BJ (cell line): Measurements from ENCODE around the gene METTL1. TPM values are rescaled to one million over a fixed set of nuclear protein-coding genes. Genes with fewer than 3 reads are reported as not detected.

Source experiments
- CTCF ChIA-PET: fragments of 350-600 bp; formaldehyde crosslinking; extraction: SDS; loops from one replicate; lab custom pipeline; 2021; ENCODE audit warnings: antibody characterized with exemption, inconsistent platforms; lab: Yijun Ruan, JAX
- POLR2A ChIA-PET: fragments of 300-600 bp; sonication (Branson Sonifier 250); formaldehyde crosslinking; extraction: SDS; loops from one replicate; lab custom pipeline; 2021; ENCODE audit warnings: antibody characterized with exemption; lab: Charles Lee
- DNase-seq: peaks from one replicate; pipeline ENCODE4 v3.0.0-alpha.2; 2011; ENCODE audit warnings: low read depth
- H3K27me3 ChIP-seq: 2 replicates; pipeline ENCODE4 v1.6.0; 2011; ENCODE audit warnings: low read length; ENCODE audit not compliant: control insufficient read depth, insufficient read depth
- H3K36me3 ChIP-seq: 2 replicates; pipeline ENCODE4 v1.5.1; 2011; ENCODE audit warnings: low read length; ENCODE audit not compliant: control insufficient read depth, insufficient read depth
- H3K4me3 ChIP-seq: 2 replicates; pipeline ENCODE4 v1.5.1; 2011; ENCODE audit warnings: low read depth, mild to moderate bottlenecking, control low read depth, low read length
- polyA plus RNA-seq: library from polyadenylated mRNA; depleted of rRNA; stranded (reverse); fragments of >200 nt; gene quantifications from 2 replicates; pipeline ENCODE4 v1.2.3, GENCODE V29; 2011
- TF ChIP-seq, protein P1 (sequence below): IDR thresholded peaks from 2 replicates; pipeline ENCODE4 v1.5.1; 2011; ENCODE audit warnings: low read depth, mild to moderate bottlenecking, control low read depth, inconsistent platforms, low read length, moderate library complexity; ENCODE audit not compliant: insufficient read depth

The METTL1 gene
- polyA plus RNA-seq, 1 experiment = 42.8 TPM

DNA sequence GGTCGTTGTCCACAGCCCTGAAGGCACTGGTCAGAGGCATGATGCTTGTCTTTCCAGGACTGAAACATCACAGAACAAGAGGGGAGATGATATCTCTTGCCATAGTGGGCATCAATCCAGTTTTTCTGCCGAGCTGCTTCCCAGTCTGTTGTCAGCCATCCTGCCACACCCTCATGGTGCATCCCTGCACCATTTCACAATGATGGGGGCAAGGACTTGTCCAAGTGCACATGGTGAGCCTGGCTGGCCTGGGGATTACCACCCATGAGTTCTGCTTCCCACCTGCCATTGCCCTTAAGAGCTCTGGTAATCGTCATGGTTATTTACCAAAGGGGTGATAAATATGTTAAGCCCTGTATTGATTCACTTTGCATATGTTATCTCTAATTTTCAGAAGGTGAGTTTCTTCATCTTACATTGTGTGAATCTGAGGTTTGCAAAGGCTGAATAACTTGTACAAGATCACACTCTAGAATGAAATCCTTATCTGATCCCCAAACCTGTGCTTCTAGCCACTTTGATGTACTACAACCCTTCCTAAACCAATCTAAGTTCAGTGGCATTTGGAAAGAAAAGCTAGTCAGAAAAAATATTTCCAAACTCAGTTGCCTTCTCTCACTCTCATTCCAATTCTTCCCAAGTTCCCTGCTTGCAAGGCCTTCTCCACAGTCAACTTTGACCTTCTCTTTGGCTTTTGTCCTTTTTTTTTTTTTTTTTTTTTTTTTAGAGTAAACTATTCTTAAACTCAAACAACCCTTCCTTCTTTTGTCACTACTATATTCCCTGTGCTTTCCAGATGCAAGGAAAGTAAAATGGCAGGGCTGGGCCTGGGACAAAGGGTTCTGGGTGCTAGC lies 44.3 kb upstream of the METTL1 start:
- H3K36me3 ChIP-seq = peaks cover 22% of the 10 kb centered on the region
- ChIA-PET CTCF (interaction anchor here (1.0 to 8.5 kb wide), 5 partner anchors 14 to 89 kb away, joined by 3 to 56 read pairs (median 8); no protein-coding TSS in a partner anchor), POLR2A (no interaction called here)
- no peaks in the 10 kb centered on the region for H3K27me3 ChIP-seq
- no peak for DNase-seq
- TF ChIP-seq, protein P1, sequence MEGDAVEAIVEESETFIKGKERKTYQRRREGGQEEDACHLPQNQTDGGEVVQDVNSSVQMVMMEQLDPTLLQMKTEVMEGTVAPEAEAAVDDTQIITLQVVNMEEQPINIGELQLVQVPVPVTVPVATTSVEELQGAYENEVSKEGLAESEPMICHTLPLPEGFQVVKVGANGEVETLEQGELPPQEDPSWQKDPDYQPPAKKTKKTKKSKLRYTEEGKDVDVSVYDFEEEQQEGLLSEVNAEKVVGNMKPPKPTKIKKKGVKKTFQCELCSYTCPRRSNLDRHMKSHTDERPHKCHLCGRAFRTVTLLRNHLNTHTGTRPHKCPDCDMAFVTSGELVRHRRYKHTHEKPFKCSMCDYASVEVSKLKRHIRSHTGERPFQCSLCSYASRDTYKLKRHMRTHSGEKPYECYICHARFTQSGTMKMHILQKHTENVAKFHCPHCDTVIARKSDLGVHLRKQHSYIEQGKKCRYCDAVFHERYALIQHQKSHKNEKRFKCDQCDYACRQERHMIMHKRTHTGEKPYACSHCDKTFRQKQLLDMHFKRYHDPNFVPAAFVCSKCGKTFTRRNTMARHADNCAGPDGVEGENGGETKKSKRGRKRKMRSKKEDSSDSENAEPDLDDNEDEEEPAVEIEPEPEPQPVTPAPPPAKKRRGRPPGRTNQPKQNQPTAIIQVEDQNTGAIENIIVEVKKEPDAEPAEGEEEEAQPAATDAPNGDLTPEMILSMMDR = no peak
- H3K4me3 ChIP-seq = no peak overlapping the region

DNA sequence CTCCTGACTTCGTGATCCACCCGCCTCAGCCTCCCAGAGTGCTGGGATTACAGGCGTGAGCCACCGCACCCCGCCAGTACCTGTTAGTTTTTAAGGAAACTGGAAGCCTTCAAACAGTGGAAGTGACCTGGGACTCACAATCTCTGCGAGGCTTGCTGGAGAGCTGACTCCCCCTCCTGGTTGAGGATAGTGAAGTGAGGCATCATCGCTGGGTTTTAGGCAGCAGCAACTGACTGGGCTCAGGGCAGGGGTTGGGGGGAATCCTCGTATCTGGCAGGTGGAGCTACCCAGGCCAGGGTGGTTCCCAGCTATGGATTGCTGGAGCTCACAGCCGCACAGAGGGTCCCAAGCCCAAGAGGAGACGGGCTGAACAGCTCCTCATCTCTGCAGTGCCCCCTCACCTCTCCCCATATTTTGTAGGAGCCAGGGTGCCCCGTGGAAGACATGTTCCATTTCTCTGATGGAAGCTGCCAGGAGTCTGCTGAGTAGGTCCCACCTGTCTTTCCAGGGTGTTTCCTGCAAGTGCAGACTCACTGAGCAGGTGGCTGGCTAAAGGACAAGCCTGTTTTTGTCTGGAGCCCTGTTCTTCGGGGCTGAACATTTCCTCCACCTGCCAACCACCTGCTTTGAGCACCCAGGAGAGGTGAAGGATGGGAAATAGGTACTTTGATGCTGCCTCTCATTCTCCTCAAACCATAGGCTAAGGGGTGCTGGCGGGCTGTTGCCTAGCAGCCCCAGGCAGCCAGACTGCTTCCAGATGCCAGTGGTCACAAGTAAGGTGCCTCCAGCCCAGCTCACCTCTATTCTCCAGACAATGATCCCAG lies 43.5 kb upstream of the METTL1 start:
- peaks cover 20% of the 10 kb centered on the region for H3K36me3 ChIP-seq
- ChIA-PET CTCF (interaction anchor here (1.0 to 8.5 kb wide), 4 partner anchors 13 to 90 kb away, joined by 3 to 56 read pairs (median 6); no protein-coding TSS in a partner anchor), POLR2A (no interaction called here)
- no peak overlapping the region for H3K4me3 ChIP-seq
- no peaks in the 10 kb centered on the region for H3K27me3 ChIP-seq
- TF ChIP-seq, protein P1 = no peak
- no peak for DNase-seq

DNA sequence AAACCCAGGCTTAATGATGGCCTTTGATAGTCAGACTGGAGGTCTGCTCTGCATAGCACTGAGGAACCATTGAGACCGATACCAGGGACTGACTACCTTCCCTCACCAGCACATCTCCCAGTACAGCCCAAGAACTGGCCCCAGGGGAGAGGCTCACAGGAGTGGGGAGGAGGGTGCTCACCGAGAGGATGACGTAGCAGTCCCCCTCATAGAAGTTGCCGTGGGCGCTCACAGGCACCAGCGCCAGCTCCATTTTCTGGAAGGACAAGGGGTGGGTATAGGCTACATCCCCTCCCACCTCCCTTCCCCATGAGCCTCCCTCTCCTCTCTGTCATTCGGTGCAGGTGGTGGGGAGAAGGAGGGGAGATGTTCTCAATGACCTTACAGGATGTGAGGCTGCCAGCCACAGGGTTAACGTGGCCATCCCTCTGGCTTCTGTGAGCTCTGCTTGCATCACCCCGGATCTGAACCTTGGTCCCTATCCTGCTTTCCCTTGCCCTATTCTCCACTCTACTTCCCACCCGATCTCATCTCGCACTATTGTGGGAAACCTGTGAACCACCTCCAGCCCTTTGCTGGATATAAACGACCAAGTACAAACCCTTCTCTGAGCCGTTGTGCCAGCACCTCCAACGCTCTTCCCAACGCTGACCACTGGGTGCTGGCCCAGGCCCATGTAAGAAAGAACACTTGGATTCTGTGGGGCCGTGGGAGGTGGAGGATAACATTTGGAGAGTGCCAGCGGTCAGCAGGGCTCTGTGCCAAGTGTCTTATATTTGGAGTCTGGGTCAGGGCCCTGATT lies 42.3 kb upstream of the METTL1 start:
- no peak overlapping the region for H3K4me3 ChIP-seq
- ChIA-PET POLR2A (no interaction called here), CTCF (interaction anchor here (2.7 to 8.5 kb wide), 2 partner anchors 12 to 82 kb away, joined by 8 to 56 read pairs; no protein-coding TSS in a partner anchor)
- no peaks in the 10 kb centered on the region for H3K27me3 ChIP-seq
- H3K36me3 ChIP-seq = peaks cover 23% of the 10 kb centered on the region
- TF ChIP-seq, protein P1 = no peak
- no peak for DNase-seq

DNA sequence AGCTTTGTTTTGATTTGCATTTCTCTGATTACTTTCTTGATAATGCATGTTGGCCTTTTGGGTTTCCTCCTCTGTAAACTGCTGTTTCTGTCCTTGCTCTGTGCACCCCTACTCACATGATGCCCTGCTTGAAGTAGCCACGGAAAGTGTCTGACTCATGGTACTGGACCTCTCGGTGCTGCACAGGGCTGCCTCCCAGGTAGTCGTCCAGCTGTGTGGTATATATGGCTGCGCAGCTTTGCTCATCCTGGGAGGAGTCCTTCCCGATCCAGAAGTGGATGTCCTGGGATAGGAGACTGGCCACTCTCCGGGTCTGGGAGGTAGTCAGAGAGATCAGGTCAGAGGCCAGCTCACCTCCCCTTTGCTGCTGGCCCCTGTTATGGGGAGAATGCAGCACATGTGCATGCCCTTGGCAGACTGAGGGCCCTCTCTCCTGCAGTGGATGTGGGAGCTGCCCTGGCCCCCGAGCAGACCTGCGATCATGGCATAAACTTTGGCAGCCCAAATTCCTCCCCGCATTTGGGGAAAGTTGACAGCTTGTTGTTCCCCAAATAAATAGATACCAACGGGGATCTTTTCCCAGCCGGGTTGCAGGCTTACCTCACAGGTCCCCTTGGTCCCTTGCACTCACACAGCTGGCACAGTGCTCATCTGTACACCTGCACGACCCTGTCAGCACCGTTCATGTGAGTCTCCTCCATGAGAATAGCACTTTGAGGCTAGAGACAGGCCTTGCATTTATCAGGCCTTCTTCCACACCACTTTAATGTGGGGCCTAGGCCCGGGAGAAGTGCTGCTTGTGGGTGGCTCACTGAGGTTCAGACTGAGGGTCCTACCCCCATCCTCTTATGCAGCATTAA lies 41.4 kb upstream of the METTL1 start:
- peaks cover 17% of the 10 kb centered on the region for H3K36me3 ChIP-seq
- TF ChIP-seq, protein P1 = no peak
- ChIA-PET CTCF (interaction anchor here (1.4 to 8.5 kb wide), 3 partner anchors 11 to 83 kb away, joined by 4 to 56 read pairs (median 8); no protein-coding TSS in a partner anchor), POLR2A (no interaction called here)
- DNase-seq = no peak
- H3K4me3 ChIP-seq = no peak overlapping the region
- no peaks in the 10 kb centered on the region for H3K27me3 ChIP-seq
